Measurements from ENCODE around the gene VTA1. TPM values are rescaled to one million over a fixed set of nuclear protein-coding genes. Genes with fewer than 3 reads are reported as not detected.
A peak's percentile ranks its signal among the peaks of the same experiment; 100 is the strongest.

Gene VTA1
- total RNA-seq, 1 experiment from 2014 or later, result 72.1 TPM

DNA sequence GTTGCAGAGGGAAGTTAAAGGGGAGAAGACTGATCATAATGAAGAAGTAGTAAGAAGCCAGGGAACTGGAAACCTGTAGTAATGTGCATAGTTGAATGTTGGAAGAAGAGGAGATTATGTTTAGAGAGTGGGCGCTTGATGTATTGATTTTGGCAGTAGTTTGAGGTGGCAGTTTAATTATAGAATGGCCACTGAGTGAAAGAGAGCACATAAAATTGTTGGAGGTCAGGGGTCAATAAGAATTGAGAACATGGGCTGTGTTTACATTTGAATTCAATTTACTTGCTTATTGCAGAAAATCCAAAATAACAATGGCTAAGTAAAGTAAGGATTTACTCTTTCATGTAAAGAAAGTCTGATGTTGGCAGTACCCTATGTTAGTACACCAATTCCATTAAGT lies 15.7 kb downstream of the VTA1 start:
- DNase-seq (ENCODE audit: low read depth, low spot score) (no peak), ATAC-seq (no peak)
- H3K4me3 ChIP-seq (ENCODE audit: low read depth in 2 of 2, low read length in 2 of 2), result no peak overlapping the region
- peaks cover 41% of the 10 kb centered on the region for H3K4me1 ChIP-seq (ENCODE audit: control insufficient read depth, insufficient read depth, low read length)
- POLR2A ChIA-PET, result interaction anchor here (0.6 kb wide), 1 partner anchor 160 kb away, joined by 8 read pairs; no protein-coding TSS in a partner anchor
- CTCF ChIA-PET, result no interaction called here
- H3K9me3 ChIP-seq (ENCODE audit: control insufficient read depth, insufficient read depth, low read depth, low read length), result no peaks in the 10 kb centered on the region
- no peaks in the 10 kb centered on the region for H3K27me3 ChIP-seq (ENCODE audit: control insufficient read depth, insufficient read depth, low read length)
- peaks cover 8% of the 10 kb centered on the region; the same call in 1 of the 2 replicates for H3K36me3 ChIP-seq (ENCODE audit: control insufficient read depth, insufficient read depth, low read length)
- peak overlapping the region; percentile 52; the same call in 1 of the 2 replicates for H3K27ac ChIP-seq (ENCODE audit: low read length)
- BruUV-seq (replicated peaks), result no TSS peak
- no peak for TF ChIP-seq SIN3A (IDR thresholded peaks at IDR 0.05; ENCODE audit: borderline replicate concordance, insufficient read depth, low read depth, low read length)
- TF ChIP-seq TCF7L2 (IDR thresholded peaks at IDR 0.05; ENCODE audit: low read depth, low read length), result no peak
- in situ Hi-C loops (cut with HindIII; ENCODE audit: low pct_unique_long_range_greater_than_20kb, low sequenced_read_pairs), result no loop called here
- intact Hi-C loops (cut with micrococcal nuclease; ENCODE audit: unreplicated experiment), result no loop called here

DNA sequence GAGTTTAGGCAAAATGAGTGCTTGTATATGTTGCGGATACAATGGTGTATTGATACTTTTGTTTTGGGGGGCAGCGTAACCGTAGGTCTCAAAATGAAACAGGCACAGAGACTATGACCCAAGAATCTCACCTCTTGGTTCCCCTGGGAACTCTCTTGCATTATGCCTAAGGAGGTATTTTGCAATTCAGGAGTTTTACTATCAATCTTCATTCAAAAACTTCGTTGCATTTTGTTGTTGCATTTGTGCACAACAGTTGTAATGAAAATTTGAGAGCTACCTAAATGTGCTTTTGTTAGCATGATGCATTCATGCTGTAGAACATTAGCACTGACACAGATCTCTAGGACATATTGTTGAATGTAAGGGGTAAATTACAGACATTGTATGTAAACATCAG lies 18.2 kb downstream of the VTA1 start:
- Histone ChIP-seq H3K27ac (ENCODE audit: low read length) (peak overlapping the region; percentile 15; the same call in 1 of the 2 replicates), H3K27me3 (ENCODE audit: control insufficient read depth, insufficient read depth, low read length) (no peaks in the 10 kb centered on the region), H3K9me3 (ENCODE audit: control insufficient read depth, insufficient read depth, low read depth, low read length) (no peaks in the 10 kb centered on the region), H3K36me3 (ENCODE audit: control insufficient read depth, insufficient read depth, low read length) (peaks cover 23% of the 10 kb centered on the region), H3K4me1 (ENCODE audit: control insufficient read depth, insufficient read depth, low read length) (peaks cover 40% of the 10 kb centered on the region), H3K4me3 (ENCODE audit: low read depth in 2 of 2, low read length in 2 of 2) (no peak overlapping the region)
- intact Hi-C loops (cut with micrococcal nuclease; ENCODE audit: unreplicated experiment) (no loop called here), in situ Hi-C loops (cut with HindIII; ENCODE audit: low pct_unique_long_range_greater_than_20kb, low sequenced_read_pairs) (no loop called here)
- ATAC-seq (no peak), DNase-seq (ENCODE audit: low read depth, low spot score) (no peak)
- no TSS peak for BruUV-seq (replicated peaks)
- ChIA-PET POLR2A (interaction anchor here (0.6 kb wide), 2 partner anchors 9 to 136 kb away, joined by 4 read pairs; partner anchors contain the start of gene ADGRG6), CTCF (interaction anchor here (1.1 kb wide), 1 partner anchor 9 kb away, joined by 3 read pairs; no protein-coding TSS in a partner anchor)
- TF ChIP-seq, protein P1, sequence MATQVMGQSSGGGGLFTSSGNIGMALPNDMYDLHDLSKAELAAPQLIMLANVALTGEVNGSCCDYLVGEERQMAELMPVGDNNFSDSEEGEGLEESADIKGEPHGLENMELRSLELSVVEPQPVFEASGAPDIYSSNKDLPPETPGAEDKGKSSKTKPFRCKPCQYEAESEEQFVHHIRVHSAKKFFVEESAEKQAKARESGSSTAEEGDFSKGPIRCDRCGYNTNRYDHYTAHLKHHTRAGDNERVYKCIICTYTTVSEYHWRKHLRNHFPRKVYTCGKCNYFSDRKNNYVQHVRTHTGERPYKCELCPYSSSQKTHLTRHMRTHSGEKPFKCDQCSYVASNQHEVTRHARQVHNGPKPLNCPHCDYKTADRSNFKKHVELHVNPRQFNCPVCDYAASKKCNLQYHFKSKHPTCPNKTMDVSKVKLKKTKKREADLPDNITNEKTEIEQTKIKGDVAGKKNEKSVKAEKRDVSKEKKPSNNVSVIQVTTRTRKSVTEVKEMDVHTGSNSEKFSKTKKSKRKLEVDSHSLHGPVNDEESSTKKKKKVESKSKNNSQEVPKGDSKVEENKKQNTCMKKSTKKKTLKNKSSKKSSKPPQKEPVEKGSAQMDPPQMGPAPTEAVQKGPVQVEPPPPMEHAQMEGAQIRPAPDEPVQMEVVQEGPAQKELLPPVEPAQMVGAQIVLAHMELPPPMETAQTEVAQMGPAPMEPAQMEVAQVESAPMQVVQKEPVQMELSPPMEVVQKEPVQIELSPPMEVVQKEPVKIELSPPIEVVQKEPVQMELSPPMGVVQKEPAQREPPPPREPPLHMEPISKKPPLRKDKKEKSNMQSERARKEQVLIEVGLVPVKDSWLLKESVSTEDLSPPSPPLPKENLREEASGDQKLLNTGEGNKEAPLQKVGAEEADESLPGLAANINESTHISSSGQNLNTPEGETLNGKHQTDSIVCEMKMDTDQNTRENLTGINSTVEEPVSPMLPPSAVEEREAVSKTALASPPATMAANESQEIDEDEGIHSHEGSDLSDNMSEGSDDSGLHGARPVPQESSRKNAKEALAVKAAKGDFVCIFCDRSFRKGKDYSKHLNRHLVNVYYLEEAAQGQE (IDR thresholded peaks at IDR 0.05; ENCODE audit: insufficient read depth in 1 of 2, low read depth in 2 of 2, low read length in 1 of 2), result no peak
- TF ChIP-seq SIN3A (IDR thresholded peaks at IDR 0.05; ENCODE audit: borderline replicate concordance, insufficient read depth, low read depth, low read length) (no peak), TCF7L2 (IDR thresholded peaks at IDR 0.05; ENCODE audit: low read depth, low read length) (no peak), POLR2AphosphoS5 (IDR thresholded peaks at IDR 0.05; ENCODE audit: low read depth, low read length) (no peak)
- TF ChIP-seq, protein P2, sequence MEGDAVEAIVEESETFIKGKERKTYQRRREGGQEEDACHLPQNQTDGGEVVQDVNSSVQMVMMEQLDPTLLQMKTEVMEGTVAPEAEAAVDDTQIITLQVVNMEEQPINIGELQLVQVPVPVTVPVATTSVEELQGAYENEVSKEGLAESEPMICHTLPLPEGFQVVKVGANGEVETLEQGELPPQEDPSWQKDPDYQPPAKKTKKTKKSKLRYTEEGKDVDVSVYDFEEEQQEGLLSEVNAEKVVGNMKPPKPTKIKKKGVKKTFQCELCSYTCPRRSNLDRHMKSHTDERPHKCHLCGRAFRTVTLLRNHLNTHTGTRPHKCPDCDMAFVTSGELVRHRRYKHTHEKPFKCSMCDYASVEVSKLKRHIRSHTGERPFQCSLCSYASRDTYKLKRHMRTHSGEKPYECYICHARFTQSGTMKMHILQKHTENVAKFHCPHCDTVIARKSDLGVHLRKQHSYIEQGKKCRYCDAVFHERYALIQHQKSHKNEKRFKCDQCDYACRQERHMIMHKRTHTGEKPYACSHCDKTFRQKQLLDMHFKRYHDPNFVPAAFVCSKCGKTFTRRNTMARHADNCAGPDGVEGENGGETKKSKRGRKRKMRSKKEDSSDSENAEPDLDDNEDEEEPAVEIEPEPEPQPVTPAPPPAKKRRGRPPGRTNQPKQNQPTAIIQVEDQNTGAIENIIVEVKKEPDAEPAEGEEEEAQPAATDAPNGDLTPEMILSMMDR (IDR thresholded peaks at IDR 0.05), result no peak

DNA sequence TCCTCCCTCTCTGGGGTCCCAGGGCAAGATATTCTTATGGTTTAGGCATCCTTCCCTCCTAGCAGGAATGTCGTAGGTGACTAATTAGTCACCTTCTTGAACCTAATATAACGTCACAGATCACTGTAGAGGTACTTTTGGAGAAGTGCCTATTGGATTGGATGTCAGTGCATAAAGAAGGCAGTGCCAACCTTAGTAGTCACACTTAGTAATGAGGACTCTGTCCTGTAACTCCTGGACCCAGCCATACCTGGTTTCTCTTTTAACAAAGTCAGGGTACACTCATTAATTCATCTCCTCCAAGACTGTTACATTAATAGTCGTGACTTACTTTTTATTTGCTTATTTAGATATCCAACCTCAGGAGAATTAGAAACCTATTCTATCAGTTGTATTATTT lies 20.0 kb downstream of the VTA1 start:
- no peak for ATAC-seq

More for the DNA sequence above, 20.0 kb downstream of the VTA1 start:
- Histone ChIP-seq H3K4me3 (ENCODE audit: low read depth in 2 of 2, low read length in 2 of 2) (no peak overlapping the region), H3K27me3 (ENCODE audit: control insufficient read depth, insufficient read depth, low read length) (no peaks in the 10 kb centered on the region), H3K9me3 (ENCODE audit: control insufficient read depth, insufficient read depth, low read depth, low read length) (no peaks in the 10 kb centered on the region), H3K36me3 (ENCODE audit: control insufficient read depth, insufficient read depth, low read length) (peaks cover 29% of the 10 kb centered on the region), H3K27ac (ENCODE audit: low read length) (peak overlapping the region; percentile 13; the same call in 1 of the 2 replicates), H3K4me1 (ENCODE audit: control insufficient read depth, insufficient read depth, low read length) (peaks cover 32% of the 10 kb centered on the region; the same call in 1 of the 2 replicates)
- DNase-seq (ENCODE audit: low read depth, low spot score), result no peak
- no TSS peak for BruUV-seq (replicated peaks)
- intact Hi-C loops (cut with micrococcal nuclease; ENCODE audit: unreplicated experiment) (no loop called here), in situ Hi-C loops (cut with HindIII; ENCODE audit: low pct_unique_long_range_greater_than_20kb, low sequenced_read_pairs) (no loop called here)
- POLR2A ChIA-PET, result no interaction called here
- TF ChIP-seq TCF7L2 (IDR thresholded peaks at IDR 0.05; ENCODE audit: low read depth, low read length) (no peak), POLR2AphosphoS5 (IDR thresholded peaks at IDR 0.05; ENCODE audit: low read depth, low read length) (no peak), SIN3A (IDR thresholded peaks at IDR 0.05; ENCODE audit: borderline replicate concordance, insufficient read depth, low read depth, low read length) (no peak)
- TF ChIP-seq, protein P2 (IDR thresholded peaks at IDR 0.05), result no peak
- TF ChIP-seq, protein P1 (IDR thresholded peaks at IDR 0.05; ENCODE audit: insufficient read depth in 1 of 2, low read depth in 2 of 2, low read length in 1 of 2), result no peak
- CTCF ChIA-PET, result no interaction called here
